Neuronal stem cell (in vitro differentiated cells): Measurements from ENCODE around the gene PKD2.
"Not testable (repeated sequence)": the region's sequence is repeated elsewhere in the genome, so short reads cannot be mapped to it uniquely, and the experiment has no call there.

Source experiments
- DNase-seq: peaks from one replicate; pipeline ENCODE4 v3.0.0-alpha.2; 2013; ENCODE audit warnings: low spot score
- H2AFZ ChIP-seq: one replicate; pipeline ENCODE4 v1.6.1; 2013; ENCODE audit warnings: mild to moderate bottlenecking, low read length, inconsistent platforms
- H2AK5ac ChIP-seq: 2 replicates; pipeline ENCODE4 v1.6.1; 2013; ENCODE audit warnings: low read depth, mild to moderate bottlenecking, inconsistent platforms, low read length, moderate library complexity, mixed read lengths
- H2BK120ac ChIP-seq: 2 replicates; pipeline ENCODE4 v1.6.1; 2013; ENCODE audit warnings: low read depth, mild to moderate bottlenecking, inconsistent platforms, low read length, moderate library complexity, mixed read lengths
- H2BK12ac ChIP-seq: one replicate; pipeline ENCODE4 v1.6.1; 2013; ENCODE audit warnings: low read length, inconsistent platforms
- H2BK15ac ChIP-seq: 2 replicates; pipeline ENCODE4 v1.6.1; 2013; ENCODE audit warnings: mild to moderate bottlenecking, low read length, inconsistent platforms, mixed read lengths
- H2BK5ac ChIP-seq: one replicate; pipeline ENCODE4 v1.6.1; 2013; ENCODE audit warnings: inconsistent platforms, mild to moderate bottlenecking, low read length, moderate library complexity
- H3K14ac ChIP-seq: one replicate; pipeline ENCODE4 v1.6.1; 2013; ENCODE audit warnings: low read length, inconsistent platforms
- H3K18ac ChIP-seq: 2 replicates; pipeline ENCODE4 v1.6.1; 2013; ENCODE audit warnings: low read length, inconsistent platforms
- H3K23ac ChIP-seq: 2 replicates; pipeline ENCODE4 v1.6.1; 2013; ENCODE audit warnings: low read depth, mild to moderate bottlenecking, mixed read lengths, low read length, inconsistent platforms; ENCODE audit not compliant: poor library complexity
- H3K27ac ChIP-seq: replicated peaks from 3 replicates; pipeline ENCODE4 v1.5.1; 2013; ENCODE audit warnings: low read length, inconsistent platforms
- H3K27me3 ChIP-seq, 3 experiments: 2 replicates each; pipeline ENCODE4 v1.6.1; 2013; ENCODE audit warnings: low read length in 3 of 3, mild to moderate bottlenecking in 2 of 3, inconsistent platforms in 1 of 3, low read depth in 1 of 3, mixed read lengths in 1 of 3, moderate library complexity in 1 of 3; ENCODE audit not compliant: control insufficient read depth in 3 of 3, insufficient read depth in 3 of 3
- H3K36me3 ChIP-seq, 2 donors: replicated peaks in 1 of 2; 2 replicates each; pipeline ENCODE4 v1.6.1; 2013; ENCODE audit warnings: low read length in 2 of 2; ENCODE audit not compliant: control insufficient read depth in 2 of 2, insufficient read depth in 2 of 2
- H3K4ac ChIP-seq: 2 replicates; pipeline ENCODE4 v1.6.1; 2013; ENCODE audit warnings: inconsistent platforms, mild to moderate bottlenecking, low read length, moderate library complexity
- H3K4me1 ChIP-seq, 2 donors: 1 replicate in 1 of 2; 2 replicates in 1 of 2; pipeline ENCODE4 v1.6.1; 2013; ENCODE audit warnings: low read length in 2 of 2, low read depth in 1 of 2; ENCODE audit not compliant: control insufficient read depth in 2 of 2, insufficient read depth in 1 of 2
- H3K4me2 ChIP-seq: one replicate; pipeline ENCODE4 v1.6.1; 2013; ENCODE audit warnings: mild to moderate bottlenecking, low read length, inconsistent platforms; ENCODE audit not compliant: insufficient read depth, poor library complexity, severe bottlenecking
- H3K4me3 ChIP-seq, 2 donors: 2 replicates each; pipeline ENCODE4 v1.5.1; 2013; ENCODE audit warnings: low read length in 2 of 2, mild to moderate bottlenecking in 2 of 2, inconsistent platforms in 1 of 2, moderate library complexity in 1 of 2
- H3K79me1 ChIP-seq: one replicate; pipeline ENCODE4 v1.6.1; 2013; ENCODE audit warnings: low read depth, mild to moderate bottlenecking, inconsistent platforms, low read length, moderate library complexity
- H3K9ac ChIP-seq: one replicate; pipeline ENCODE4 v1.6.1; 2013; ENCODE audit warnings: mild to moderate bottlenecking, low read depth, low read length, inconsistent platforms; ENCODE audit not compliant: poor library complexity
- H3K9me3 ChIP-seq, 2 donors: replicated peaks in 1 of 2; 2 replicates each; pipeline versions ENCODE3 to v1.6.1; 2013; ENCODE audit warnings: low read length in 2 of 2, mild to moderate bottlenecking in 2 of 2, inconsistent platforms in 1 of 2, low read depth in 1 of 2, mixed read lengths in 1 of 2, moderate library complexity in 1 of 2; ENCODE audit not compliant: control insufficient read depth in 2 of 2, insufficient read depth in 1 of 2
- H4K8ac ChIP-seq: one replicate; pipeline ENCODE4 v1.6.1; 2013; ENCODE audit warnings: low read depth, mild to moderate bottlenecking, inconsistent platforms, low read length, moderate library complexity
- H4K91ac ChIP-seq: one replicate; pipeline ENCODE4 v1.6.1; 2013; ENCODE audit warnings: low read length, low read depth, mild to moderate bottlenecking, inconsistent platforms; ENCODE audit not compliant: poor library complexity
- WGBS, 2 donors: extraction: QIAGEN DNeasy Blood & Tissue Kit; methylation state at CpG; one replicate each; pipeline ENCODE4 v1.1.7; 2013; ENCODE audit warnings: missing lambda C conversion rate in 2 of 2, mixed read lengths in 1 of 2; ENCODE audit not compliant: insufficient read length in 2 of 2, insufficient replicate concordance in 1 of 2; ENCODE audit errors: extremely low coverage in 2 of 2; 5-methylcytosine and 5-hydroxymethylcytosine counted together

PKD2 gene

GRCh38 chr4:87999191-87999691 lies 8.2 kb upstream of the PKD2 start:
- not testable (repeated sequence) for H3K9me3 ChIP-seq, H3K79me1 ChIP-seq, H2BK5ac ChIP-seq, H3K9ac ChIP-seq, H3K27ac ChIP-seq, H2AK5ac ChIP-seq, H2BK120ac ChIP-seq, H3K4ac ChIP-seq, H2BK15ac ChIP-seq, H3K4me1 ChIP-seq, H3K14ac ChIP-seq, H2AFZ ChIP-seq, H3K4me2 ChIP-seq, H3K18ac ChIP-seq, H3K27me3 ChIP-seq, H3K23ac ChIP-seq, H4K91ac ChIP-seq, DNase-seq, H4K8ac ChIP-seq, H3K36me3 ChIP-seq, H3K4me3 ChIP-seq, H2BK12ac ChIP-seq
- WGBS, 2 donors: no CpG with 5 or more reads among the region's 2 CpGs

GRCh38 chr4:88001871-88002270 lies 5.6 kb upstream of the PKD2 start:
- Histone ChIP-seq H3K9me3 (peaks cover 0 to 6% of the 10 kb centered on the region in 2 donors), H3K4me1 (no peaks in the 10 kb centered on the region), H3K18ac (no peak overlapping the region), H4K91ac (no peak overlapping the region), H3K79me1 (no peaks in the 10 kb centered on the region), H3K27ac (no peak overlapping the region), H3K9ac (no peak overlapping the region), H2BK15ac (peak overlapping the region; percentile 70), H2BK120ac (no peak overlapping the region), H4K8ac (no peak overlapping the region), H2AFZ (no peak overlapping the region), H3K4me3 (no peak overlapping the region), H3K4ac (no peak overlapping the region), H3K14ac (no peak overlapping the region), H2AK5ac (no peak overlapping the region), H3K36me3 (no peaks in the 10 kb centered on the region), H3K23ac (no peak overlapping the region), H3K4me2 (no peak overlapping the region), H2BK12ac (no peak overlapping the region), H3K27me3 (peaks cover 0 to 9% (median 4%) of the 10 kb centered on the region in 3 experiments), H2BK5ac (no peak overlapping the region)
- no peak for DNase-seq
- no CpG with 5 or more reads among the region's 3 CpGs for WGBS, 2 donors

GRCh38 chr4:88002786-88003185 lies 4.6 kb upstream of the PKD2 start:
- no peaks in the 10 kb centered on the region for H3K36me3 ChIP-seq
- H4K8ac ChIP-seq: no peak overlapping the region
- H3K4me1 ChIP-seq: no peaks in the 10 kb centered on the region
- H3K4me2 ChIP-seq: no peak overlapping the region
- no peak overlapping the region for H4K91ac ChIP-seq
- WGBS, 2 donors: no CpG with 5 or more reads among the region's 4 CpGs
- no peak overlapping the region for H3K9ac ChIP-seq
- no peak overlapping the region for H2BK5ac ChIP-seq
- H3K27ac ChIP-seq: no peak overlapping the region
- H2BK12ac ChIP-seq: no peak overlapping the region
- H3K23ac ChIP-seq: no peak overlapping the region
- H2AFZ ChIP-seq: no peak overlapping the region
- H3K9me3 ChIP-seq: peaks cover 0 to 6% of the 10 kb centered on the region in 2 donors
- no peak for DNase-seq
- H3K14ac ChIP-seq: no peak overlapping the region
- no peak overlapping the region for H3K4ac ChIP-seq
- H3K27me3 ChIP-seq: peaks cover 0 to 13% (median 6%) of the 10 kb centered on the region in 3 experiments
- no peak overlapping the region for H2BK15ac ChIP-seq
- no peak overlapping the region for H2BK120ac ChIP-seq
- no peak overlapping the region for H3K18ac ChIP-seq
- H3K4me3 ChIP-seq: no peak overlapping the region
- no peak overlapping the region for H2AK5ac ChIP-seq
- peaks cover under 1% of the 10 kb centered on the region for H3K79me1 ChIP-seq

- H3K23ac ChIP-seq: no peak overlapping the region
- no peak overlapping the region for H2BK15ac ChIP-seq
- H4K8ac ChIP-seq: no peak overlapping the region
- no peak overlapping the region for H3K14ac ChIP-seq
- no peak overlapping the region for H2AFZ ChIP-seq
- no peak overlapping the region for H2BK5ac ChIP-seq
- H3K9me3 ChIP-seq: peaks cover 0 to 6% of the 10 kb centered on the region in 2 donors
- H4K91ac ChIP-seq: no peak overlapping the region
- no peak overlapping the region for H3K9ac ChIP-seq
- no peaks in the 10 kb centered on the region for H3K4me1 ChIP-seq
- H3K4me2 ChIP-seq: no peak overlapping the region
- H3K36me3 ChIP-seq: no peaks in the 10 kb centered on the region
- no peak overlapping the region for H3K4me3 ChIP-seq
- no peak overlapping the region for H2AK5ac ChIP-seq
- no peak overlapping the region for H2BK12ac ChIP-seq
- H3K27me3 ChIP-seq: peaks cover 0 to 13% (median 6%) of the 10 kb centered on the region in 3 experiments
- WGBS, 2 donors: no CpG with 5 or more reads among the region's 3 CpGs
- peaks cover 4% of the 10 kb centered on the region for H3K79me1 ChIP-seq
- H3K4ac ChIP-seq: no peak overlapping the region
- H3K18ac ChIP-seq: no peak overlapping the region
- DNase-seq: no peak
- H3K27ac ChIP-seq: no peak overlapping the region
- no peak overlapping the region for H2BK120ac ChIP-seq
Observed at GRCh38 chr4:88003261-88003660, 4.2 kb upstream of the PKD2 start.
